DMS153 treated with DMSO at 0.1 percent for 48 hours (cell line): ENCODE results near the gene STT3A.

Source experiments
- DNase-seq: peaks from one replicate; lab custom pipeline; 2025; ENCODE audit not compliant: unreplicated experiment; lab: John Stamatoyannopoulos, UW

STT3A gene

DNA sequence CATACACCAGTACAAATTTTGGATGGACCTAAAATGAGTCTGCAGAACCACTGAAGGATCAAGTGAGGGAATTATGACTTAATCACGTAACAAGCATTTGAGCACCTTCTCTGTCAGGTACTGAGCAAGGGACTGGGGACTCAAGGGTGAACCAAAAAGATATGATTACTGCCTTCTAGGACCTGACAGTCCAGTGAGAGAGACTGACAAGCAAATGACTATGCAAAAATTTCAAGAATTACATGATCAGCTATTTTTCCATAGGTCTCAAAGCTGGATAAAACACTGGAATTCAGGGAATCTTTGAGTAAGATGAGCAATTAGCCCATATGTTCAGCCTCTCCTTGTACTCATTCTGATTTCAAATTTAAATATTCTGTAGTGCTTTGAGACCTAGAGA is 5.2 kb upstream of the STT3A start:
- DNase-seq = no peak

DNA sequence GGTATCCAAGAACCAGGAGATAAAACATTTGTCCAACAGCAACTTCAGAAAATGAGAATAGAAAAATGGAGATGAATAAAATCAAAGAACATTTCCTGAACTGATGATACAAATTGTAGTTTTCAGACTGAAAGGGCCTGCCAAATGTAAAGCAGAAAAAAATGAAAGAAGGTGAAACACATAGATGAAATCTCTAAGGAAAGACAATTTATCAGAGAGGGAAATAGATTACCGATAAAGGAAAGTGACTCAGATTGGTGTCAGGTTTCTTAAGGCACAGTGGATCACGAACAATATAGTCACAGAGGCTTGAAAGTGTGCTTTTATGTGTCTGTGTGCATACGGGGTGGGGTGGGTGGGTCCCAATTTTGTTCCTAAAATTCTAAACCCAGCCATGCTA is 4.1 kb upstream of the STT3A start:
- DNase-seq = no peak

DNA sequence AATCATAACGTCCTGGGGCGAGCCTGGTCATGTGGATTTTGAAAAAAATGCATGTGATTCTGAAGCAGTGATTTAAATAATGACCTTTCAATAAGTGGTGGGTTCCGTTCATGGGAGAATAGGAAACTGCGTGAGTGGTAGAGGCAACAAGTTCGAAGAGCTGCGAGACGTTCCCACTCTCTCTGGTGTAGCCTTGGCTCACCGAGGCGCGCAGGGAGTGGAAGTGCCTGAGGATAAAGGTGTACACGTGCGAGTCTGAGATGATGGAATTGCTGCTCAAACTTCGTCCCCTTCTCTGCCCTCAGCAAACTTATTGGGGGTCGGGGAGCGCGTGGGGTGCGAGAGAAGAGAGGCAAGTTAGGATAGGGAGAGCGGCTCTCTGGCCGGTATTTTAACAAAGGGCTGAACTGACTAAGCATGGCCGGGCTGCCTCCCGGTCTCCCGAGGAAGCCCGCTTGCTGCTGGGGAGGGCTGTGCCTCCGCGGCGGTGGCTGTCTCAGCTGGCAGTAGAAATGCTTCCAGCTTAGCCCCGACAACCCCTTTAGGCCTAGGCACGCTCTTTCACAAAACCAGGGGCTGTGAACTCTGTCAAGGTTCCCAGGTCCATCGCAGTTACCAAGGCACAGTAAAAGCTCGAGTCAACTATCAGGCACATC is 875 bp upstream of the STT3A start:
- no peak for DNase-seq

DNA sequence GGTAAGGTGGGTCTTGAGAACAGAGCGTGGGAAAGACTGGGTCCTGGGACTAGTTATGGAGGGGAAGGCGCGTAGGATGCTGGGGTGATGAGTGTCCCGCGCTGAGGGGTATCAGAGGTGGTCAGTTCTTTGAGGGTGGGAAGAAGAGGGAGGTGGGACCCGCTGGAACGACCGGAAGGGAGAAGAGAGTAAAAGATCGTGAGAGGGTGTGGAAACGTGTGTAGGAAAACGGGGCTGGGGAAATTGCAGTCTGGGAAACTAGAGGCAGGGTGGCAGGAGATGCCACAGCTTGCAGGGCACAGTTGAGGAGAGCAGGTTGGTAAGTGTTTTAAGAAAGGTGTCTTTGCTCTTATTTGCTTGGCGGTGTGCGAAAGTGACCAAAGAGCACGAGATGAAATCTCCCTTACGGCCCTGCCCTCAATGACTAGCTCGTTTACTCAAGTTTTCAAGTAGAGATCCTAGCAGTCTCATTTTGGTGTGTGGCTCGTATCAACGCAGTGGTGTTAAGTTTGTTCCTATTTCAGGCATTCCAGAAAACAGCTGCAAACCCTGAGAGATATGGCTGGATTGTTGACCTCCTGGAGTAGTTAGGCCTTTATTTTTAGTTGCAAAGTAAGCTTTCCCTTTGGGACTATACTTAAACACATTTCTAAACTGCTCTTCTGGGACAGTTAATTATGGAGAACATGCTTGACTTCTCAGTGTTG is 615 bp downstream of the STT3A start:
- no peak for DNase-seq

DNA sequence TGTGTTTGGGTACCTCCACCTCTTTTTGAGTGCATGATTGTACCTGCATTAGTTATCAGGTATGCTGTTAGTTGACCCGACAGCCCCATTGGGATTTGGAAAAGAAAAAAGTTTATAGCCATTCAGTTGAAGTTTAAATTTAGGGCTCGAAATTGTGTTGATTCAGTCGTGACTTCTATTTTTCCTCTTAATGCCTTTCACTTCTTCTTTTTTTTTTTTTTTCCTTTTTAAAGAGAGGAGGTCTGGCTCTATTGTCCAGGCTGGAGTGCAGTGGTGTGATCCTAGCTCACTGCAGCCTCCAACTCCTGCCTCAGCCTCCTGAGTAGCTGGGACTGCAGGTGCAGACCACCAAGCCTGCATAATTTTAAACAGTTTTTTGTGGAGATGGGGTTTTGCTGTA is 2.3 kb downstream of the STT3A start:
- no peak for DNase-seq

DNA sequence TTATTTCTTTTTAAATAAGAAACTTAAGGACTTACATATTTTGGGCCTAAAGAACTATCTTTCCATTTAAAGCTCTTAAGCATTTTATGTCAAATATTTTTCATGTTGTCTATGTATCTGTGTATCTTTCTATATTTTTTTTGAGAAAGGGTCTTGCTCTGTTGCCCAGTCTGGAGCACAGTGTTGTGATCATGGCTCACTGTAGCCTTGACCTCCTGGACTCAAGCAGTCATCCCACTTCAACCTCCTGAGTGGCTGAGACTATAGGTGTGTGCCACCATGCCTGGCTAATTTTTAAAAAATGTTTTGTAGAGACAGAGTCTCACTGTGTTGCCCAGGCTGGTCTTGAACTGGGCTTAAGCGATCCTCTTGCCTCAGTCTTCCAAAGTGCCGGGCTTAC is 8.0 kb downstream of the STT3A start:
- DNase-seq = no peak

DNA sequence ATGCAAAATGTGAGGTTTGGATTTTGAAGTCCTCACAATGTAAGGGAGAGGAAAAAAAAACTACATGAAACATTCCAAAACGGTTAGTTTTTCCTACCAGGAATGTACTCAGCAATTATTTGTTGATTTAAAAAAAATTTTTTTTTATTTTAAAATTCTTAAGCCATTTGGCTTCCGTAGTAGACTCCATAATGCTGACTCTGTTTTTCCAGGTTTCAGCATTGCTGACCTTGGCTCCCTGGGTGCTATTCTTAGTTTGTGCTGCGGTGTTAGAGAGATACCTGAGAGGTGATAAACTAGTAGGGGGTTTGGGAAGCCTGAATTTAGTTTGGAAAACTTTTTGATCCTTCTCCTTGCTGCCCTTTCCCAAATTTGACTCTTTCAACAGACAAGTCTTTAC is 10.6 kb downstream of the STT3A start:
- no peak for DNase-seq

DNA sequence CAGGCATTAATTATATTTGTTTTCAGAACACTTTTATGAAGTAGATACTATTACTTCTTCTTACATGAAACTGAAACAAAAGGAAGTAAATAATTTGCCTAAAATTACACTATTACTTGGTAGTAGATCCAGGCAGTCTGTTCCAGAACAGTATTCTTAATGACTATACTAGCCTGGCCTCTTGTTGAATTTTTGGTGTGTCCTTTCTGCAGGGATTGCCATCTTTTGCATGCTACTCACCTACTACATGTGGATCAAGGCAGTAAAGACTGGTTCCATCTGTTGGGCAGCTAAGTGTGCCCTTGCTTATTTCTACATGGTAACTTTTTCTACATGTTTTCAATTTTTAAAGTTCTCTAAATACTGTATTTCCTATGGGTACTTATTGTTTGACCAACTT is 12.8 kb downstream of the STT3A start:
- DNase-seq = no peak

DNA sequence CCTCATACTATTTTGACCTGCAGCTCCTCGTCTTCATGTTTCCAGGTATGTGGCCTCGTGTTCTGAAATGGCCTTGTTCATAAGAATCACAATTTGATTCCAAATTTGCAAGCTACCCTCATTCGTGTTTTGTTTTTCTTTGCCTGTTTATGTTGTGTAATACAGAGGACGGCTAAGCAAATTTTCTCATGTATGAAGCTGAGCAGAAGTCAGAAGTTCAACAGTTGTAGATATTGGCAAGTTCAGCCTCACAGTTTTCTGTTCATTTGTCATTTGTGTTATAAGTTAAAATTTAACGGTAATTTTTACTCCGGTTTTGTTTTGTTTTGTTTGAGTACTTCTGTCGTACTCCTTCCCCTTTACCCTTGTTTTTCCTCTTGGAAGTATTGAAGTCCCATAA is 16.9 kb downstream of the STT3A start:
- no peak for DNase-seq

DNA sequence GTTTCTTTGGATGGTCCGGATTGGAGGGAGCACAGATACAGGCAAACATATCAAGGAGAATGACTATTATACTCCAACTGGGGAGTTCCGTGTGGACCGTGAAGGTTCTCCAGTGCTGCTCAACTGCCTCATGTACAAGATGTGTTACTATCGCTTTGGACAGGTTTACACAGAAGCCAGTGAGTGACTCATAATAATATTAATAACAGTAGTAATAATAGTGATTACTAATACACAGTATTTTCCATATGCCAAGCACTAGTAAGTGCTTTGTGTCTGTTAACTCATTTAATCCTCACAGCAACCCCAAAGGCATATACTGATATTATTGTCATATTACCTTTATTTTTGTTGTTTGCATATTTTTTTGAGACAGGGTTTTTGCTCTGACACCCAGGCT is 25.7 kb downstream of the STT3A start:
- DNase-seq = no peak

DNA sequence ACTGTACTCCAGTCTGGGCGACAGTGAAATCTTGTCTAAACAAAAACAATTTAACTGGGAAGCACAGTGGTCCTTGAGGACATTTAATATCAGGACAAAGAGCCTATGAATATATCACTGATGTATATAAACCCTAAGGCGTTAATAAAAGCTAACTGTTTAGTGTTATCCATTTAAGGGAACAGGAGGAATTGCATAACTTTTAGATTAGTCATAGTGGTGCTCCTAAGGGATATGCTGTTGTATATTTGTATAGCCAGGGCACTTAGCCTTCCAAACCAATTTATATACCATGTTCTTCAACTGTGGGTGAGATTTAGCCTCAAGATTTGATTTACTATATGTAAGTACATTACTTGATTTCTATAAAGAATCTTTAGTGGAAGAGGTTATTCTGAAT is 29.3 kb downstream of the STT3A start:
- DNase-seq = no peak

DNA sequence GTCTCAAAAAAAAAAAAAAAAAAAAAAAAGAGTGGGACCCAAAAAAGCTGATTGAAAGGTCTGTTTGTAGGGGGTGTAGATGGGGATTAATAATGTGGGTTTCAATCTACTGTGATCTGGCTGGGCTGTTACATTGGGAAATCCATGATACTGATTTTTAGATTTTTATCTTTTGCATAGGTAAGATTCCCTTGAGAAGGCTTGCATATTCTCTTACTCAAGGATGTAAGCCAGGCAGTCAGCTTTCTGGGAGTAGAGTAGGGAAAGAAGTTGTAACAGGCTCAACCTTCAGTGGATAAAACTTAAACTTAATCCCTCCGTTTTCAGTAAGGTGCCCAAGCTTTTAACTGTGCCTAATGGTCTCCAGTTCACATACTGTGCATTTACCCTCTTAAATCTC is 30.4 kb downstream of the STT3A start:
- no peak for DNase-seq

DNA sequence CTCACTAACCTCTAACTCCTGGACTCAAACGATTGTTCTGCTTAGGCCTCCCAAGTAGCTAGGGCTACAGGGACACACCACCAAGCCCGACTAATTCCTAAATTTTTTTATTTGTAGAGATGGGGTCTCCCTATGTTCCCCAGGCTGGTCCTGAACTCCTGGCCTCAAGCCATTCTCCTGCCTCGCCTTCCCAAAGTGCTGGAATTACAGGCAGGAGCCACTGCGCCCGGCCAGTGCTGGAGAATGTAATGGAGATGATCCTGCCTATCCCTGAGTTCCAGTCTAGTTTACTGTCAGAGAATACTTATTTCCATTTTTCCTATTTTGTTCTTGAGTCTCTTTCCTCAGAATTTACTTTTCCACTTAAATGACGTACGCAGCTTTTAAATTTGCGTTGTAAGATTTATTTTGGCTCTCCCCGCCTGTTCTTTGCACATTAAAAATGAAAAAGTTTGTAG is 32.1 kb downstream of the STT3A start, which contains the start of gene CHEK1:
TSS of gene CHEK1 (plus strand) at position 408 of the 458 bp plus-strand sequence. CDS start 1,606 bp downstream, outside the sequence.
- DNase-seq = no peak

DNA sequence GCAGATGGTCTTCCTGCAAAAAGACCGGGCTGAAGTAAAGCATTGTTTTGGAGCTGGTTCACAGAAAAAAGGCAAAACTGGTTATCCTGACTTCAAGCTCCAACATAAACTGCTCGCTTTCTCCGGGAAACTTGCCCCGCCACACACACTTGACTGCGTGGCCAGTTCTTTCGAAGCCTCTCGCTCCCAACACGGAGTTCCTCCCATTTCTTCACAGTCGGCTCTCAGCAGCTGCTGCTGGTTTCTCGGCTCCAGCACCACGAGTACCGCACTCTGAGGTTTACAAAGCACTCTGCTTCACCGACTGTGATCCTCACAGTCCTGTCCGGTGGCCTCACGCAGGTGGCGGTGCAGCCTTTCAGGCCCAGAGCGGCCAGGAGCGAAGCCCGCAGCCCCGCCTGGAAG is 32.6 kb downstream of the STT3A start:
- DNase-seq = no peak

DNA sequence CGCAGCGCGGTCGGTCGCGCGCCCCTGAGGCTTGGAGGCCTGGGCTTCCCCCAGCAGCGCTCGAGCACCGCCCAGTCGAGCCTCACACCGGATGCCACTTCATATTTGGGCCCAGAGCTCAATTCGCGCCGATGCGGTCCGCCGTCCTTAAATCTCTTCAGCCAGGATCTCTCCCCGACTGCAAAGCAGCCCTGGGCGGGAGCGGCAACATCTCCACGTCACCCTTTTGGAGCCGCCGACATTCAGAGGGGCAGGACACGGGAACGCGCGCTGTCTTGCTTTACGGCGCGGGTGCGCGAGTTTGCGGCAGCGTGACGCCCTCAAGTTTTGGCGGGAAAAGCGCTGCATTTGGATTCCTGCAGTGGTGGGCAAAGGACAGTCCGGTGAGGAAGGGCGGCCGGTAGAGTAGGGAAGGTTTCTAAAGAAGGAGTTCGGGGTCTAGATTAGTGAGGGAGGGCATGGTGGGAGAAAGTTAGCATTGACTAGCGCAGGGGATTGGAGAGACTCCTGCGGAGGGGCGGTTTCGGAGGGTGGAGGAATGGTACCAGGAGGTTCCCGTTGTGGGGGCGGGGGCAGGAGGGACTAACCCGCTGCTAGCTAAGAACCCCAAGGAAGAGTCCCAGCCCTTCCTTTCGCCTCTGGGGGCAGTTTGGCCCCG is 33.1 kb downstream of the STT3A start:
- peak; percentile 84 for DNase-seq

DNA sequence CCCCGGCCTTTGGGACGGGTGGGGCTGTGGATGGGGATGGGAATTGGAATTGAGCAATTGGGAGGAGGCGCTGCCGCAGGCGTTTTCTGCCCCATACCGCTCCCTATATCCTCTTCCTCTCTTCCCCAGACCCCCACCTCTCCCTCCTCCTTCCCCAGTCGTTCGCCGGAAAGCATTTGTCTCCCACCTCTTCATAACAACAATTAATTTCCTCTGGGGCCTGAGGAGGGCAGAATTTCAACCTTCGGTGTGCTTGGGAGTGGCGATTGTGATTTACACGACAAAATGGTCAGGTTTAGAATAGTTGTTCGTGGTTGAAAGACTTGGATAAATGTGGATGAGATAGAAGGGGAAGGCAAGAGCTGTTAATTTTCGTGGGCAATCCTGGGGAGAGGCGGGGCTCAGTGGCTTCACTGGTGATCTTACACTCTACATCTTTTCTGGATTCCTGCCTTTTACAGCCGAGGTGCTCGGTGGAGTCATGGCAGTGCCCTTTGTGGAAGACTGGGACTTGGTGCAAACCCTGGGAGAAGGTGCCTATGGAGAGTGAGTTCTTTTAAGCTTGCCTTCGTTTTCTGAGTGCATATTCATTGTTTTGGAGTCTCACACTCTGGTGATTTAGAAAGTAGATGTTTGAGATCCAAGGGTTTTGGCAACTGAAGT is 33.8 kb downstream of the STT3A start:
- DNase-seq = peak; percentile 67

DNA sequence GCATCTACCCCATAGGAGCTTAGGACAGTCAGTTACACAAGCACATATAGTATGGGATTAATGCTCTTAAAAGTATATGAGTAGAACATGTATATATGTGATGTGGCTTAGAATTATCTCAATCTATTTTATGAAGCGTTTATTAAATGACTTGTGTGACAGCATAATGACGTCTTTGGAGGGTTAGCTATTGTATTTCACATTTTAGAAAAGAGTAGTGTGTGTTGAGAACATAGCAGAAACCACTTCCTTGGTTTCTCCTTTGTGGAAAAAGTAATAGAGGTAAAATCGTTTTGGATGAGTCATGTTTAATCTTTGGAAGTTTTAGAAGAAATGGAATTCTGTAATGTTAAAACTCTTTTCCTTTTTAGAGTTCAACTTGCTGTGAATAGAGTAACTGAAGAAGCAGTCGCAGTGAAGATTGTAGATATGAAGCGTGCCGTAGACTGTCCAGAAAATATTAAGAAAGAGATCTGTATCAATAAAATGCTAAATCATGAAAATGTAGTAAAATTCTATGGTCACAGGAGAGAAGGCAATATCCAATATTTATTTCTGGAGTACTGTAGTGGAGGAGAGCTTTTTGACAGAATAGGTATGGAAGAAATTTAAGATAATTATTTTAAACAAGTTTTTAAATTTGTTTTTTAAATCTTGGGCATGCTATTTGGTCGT is 34.7 kb downstream of the STT3A start:
- no peak for DNase-seq

DNA sequence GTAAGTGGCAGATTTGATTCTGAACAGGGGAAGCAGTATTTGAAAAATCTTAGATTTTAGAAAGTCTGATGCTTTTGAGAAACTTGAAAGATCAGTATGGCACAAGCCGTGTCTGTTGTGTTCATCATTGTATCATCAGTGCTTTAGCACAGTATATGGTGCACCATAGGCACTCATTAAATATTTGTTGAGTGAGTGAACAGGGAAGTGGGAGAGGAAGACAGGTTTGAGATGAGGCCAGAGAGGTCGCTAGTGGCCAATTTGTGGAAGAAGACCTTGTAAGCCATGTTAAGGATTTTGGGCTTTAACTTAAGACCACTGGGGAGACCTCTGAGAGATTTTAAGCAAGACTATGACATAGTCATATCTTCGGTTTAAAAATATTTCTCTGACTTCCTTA is 45.2 kb downstream of the STT3A start:
- DNase-seq = no peak

DNA sequence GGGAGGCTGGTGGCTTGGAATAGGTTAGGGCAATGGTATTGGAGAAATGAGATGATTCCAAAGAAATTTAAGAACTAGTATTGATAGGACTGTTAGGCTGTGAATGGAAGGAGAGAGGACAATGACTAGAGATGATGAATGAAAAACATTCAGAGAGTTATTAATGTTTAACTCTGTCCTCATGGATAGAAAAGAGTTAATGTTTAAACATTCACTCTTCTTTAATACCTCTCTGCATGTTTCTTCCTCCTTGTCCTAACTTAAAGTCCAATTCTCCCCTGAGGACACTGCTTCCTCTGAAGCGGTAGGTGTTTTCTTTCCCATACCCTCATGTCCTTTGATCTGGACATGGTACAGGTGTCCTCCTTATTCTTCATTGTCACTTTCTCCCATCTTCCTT is 45.7 kb downstream of the STT3A start:
- no peak for DNase-seq

DNA sequence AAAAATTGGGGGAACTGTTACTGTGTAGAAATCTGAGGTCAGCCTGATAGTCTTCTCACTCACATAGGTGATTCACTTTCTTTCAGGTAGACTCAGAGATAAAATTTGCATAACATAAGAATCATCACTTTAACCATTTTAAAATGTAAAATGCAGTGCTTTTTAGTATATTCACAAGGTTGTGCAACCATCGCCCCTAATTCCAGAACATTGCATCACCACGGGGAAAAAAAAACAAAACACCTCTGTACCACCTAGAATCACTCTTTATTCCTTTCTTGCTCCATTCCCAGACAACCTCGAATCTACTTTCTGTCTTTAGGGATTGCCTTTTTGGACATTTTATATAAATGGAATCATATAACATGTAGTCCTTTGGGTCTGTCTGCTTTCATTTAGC is 53.2 kb downstream of the STT3A start:
- no peak for DNase-seq

DNA sequence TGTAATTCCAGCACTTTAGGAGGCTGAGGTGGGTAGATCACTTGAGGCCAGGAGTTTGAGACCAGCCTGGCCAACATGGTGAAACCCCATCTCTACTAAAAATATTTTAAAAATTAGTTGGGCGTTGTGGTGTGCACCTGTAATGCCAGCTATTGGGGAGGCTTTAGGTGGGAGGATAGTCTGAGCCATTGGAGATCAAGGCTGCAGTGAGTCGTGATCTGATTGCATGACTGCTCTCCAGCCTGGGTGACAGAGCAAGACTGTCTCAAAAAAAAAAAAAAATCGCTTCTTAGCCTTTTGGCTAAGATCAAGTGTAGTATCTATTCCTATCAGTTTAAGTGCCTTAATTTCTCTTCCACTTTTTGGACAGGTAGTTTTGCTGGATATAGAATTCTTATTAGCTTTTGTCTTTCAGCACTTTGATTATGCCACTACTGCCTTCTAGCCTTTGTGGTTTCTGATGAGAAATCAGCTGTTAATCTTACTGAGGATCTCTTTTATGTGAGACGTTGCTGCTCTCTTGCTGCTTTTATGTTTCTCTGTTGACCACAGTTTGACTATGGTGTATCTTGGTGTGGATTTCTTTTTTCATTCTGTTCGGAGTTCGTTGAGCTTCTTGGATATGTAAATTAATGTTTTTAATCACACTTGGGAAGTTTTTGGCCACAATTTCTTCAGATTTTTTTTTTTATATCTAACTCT is 57.0 kb downstream of the STT3A start:
- DNase-seq = no peak
